ENCODE results near the gene RNF149.

The RNF149 gene

DNA sequence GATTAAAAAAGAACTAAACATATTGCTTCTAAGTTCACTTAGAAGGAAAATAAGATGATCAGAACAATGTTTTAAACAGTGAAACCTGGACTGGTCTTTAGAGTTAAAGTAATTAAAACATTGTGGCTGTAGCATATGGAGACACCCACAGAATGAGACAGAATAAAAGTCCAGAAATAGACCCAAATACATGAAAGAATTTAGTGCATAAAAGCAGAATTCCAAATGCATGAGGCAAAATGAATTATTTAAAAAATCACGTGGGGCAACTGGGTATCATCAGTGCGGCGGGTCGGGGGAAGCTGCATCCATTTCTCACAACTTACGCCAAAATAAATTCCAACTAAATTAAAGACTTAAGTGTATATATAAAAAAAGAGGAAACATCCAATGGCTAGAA lies 12.1 kb downstream of the RNF149 start:
- H3K4me1 Mint-ChIP-seq, result peaks cover 11 to 30% of the 10 kb centered on the region in 2 donors
- H3K4me3 Mint-ChIP-seq, result no peak overlapping the region
- no peak overlapping the region for H3K27ac Mint-ChIP-seq
- DNase-seq (no peak), ATAC-seq (replicated peaks) (no peak)
- no peaks in the 10 kb centered on the region for H3K27me3 Mint-ChIP-seq
- H3K36me3 Mint-ChIP-seq, result peaks cover 13 to 16% of the 10 kb centered on the region in 2 donors
- H3K9me3 Mint-ChIP-seq, result no peaks in the 10 kb centered on the region

DNA sequence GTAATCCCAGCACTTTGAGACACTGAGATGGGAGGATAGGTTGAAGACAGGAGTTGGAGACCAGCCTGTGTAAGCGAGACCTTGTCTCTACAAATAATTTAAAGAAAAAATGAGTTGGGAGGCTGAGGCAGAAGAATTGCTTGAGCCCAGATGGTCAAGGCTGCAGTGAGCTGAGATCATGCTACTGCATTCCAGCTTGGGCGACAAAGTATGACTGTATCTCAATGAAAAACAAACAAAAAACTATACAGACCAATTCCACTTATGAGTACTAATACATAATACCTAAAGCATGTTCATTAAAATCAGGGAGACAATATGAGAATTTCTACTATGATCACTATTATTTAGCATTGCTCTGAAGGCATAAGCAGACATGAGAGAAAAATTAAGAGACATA lies 12.6 kb downstream of the RNF149 start:
- H3K36me3 Mint-ChIP-seq, result peaks cover 13 to 16% of the 10 kb centered on the region in 2 donors
- H3K27me3 Mint-ChIP-seq, result no peaks in the 10 kb centered on the region
- ATAC-seq (replicated peaks) (no peak), DNase-seq (no peak)
- H3K27ac Mint-ChIP-seq, result no peak overlapping the region
- H3K9me3 Mint-ChIP-seq, result no peaks in the 10 kb centered on the region
- no peak overlapping the region for H3K4me3 Mint-ChIP-seq
- peaks cover 11 to 27% of the 10 kb centered on the region in 2 donors for H3K4me1 Mint-ChIP-seq

DNA sequence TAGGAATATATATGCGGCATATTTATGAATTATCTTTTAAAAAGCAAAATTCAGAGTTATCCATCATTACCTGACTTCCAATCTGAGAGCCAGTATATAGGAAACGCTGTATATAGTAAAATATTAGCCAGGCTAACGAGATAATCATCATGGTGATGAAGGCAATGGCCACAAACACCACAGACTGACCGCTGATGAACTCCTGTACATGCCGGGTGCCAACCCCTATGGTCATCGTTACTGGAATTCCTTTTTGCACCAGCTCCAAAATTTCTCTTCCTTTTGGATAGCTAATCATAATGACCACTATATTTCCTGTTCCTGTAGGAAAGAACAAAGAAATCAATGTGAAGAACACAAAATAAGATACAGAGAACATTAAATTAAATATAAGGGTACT lies 13.6 kb downstream of the RNF149 start:
- Mint-ChIP-seq H3K4me1 (peaks cover 8 to 20% of the 10 kb centered on the region in 2 donors), H3K9me3 (no peaks in the 10 kb centered on the region), H3K27me3 (no peaks in the 10 kb centered on the region), H3K4me3 (no peak overlapping the region), H3K36me3 (peaks cover 13 to 16% of the 10 kb centered on the region in 2 donors), H3K27ac (no peak overlapping the region)
- DNase-seq, result no peak
- no peak for ATAC-seq (replicated peaks)

DNA sequence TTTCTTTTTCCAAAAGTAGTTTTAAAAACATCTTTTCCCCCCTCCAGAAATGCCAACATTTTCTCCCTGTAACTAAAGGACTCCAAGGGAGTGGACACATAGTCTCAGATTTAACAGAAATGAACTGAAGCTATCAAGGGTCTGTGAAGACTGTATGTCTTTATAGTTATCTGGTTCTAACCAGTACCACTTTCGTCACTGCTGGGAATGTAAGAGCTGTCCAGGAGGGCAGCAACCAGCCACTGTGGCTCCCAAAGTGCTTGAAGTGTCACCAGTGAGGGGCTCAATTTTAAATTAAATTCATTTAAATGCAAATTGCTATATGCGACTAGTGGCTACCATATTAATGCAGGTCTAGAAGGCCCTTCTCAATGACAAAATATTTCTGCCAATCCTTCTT lies 15.0 kb downstream of the RNF149 start:
- Mint-ChIP-seq H3K9me3 (no peaks in the 10 kb centered on the region), H3K4me1 (peaks cover 2 to 8% of the 10 kb centered on the region in 2 donors), H3K36me3 (peaks cover 11 to 16% of the 10 kb centered on the region in 2 donors), H3K27ac (no peak overlapping the region), H3K4me3 (no peak overlapping the region), H3K27me3 (no peaks in the 10 kb centered on the region)
- ATAC-seq (replicated peaks) (no peak), DNase-seq (no peak)

DNA sequence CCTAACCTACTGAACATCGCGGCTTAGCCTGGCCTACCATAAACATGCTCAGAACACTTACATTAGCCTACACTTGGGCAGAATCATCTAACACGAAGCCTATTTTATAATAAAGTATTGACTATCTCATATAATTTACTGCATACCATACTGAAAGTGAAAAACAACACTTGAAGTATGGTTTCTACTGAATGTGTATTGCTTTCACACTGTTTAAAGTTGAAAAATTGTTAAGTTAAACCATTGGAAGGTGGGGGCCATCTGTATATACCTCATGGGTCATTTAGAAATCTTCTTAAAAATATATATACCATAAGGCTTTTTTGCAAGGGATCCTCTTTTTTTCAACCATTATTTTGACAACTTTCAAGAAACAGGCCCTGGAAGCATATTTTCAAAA lies 16.5 kb downstream of the RNF149 start:
- Mint-ChIP-seq H3K9me3 (no peaks in the 10 kb centered on the region), H3K4me1 (peaks cover 2 to 4% of the 10 kb centered on the region in 2 donors), H3K27ac (no peak overlapping the region), H3K36me3 (peaks cover 11% of the 10 kb centered on the region in 2 donors), H3K4me3 (no peak overlapping the region), H3K27me3 (no peaks in the 10 kb centered on the region)
- ATAC-seq (replicated peaks) (no peak), DNase-seq (no peak)

DNA sequence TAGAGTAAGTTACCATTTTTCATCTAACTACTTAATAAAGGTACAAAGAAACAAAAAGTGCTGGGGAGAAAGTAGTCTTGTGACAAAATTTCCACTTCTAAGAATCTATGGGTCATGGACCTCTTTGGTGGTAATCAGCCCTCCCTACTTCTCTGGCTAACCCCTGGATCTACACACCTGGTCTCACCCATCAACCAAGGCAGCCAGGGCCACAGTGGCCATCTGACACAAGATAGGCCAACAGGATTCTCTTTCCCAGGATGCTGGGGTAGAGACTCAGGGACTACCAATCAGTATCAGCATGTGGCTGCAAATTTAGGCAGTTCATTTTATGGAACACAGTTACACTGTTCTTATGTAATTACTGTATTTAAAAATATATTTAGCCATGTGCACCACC lies 17.8 kb downstream of the RNF149 start:
- Mint-ChIP-seq H3K4me1 (no peaks in the 10 kb centered on the region), H3K36me3 (peaks cover 4 to 10% of the 10 kb centered on the region in 2 donors), H3K27ac (no peak overlapping the region), H3K4me3 (no peak overlapping the region), H3K27me3 (no peaks in the 10 kb centered on the region), H3K9me3 (no peaks in the 10 kb centered on the region)
- ATAC-seq (replicated peaks) (no peak), DNase-seq (no peak)

DNA sequence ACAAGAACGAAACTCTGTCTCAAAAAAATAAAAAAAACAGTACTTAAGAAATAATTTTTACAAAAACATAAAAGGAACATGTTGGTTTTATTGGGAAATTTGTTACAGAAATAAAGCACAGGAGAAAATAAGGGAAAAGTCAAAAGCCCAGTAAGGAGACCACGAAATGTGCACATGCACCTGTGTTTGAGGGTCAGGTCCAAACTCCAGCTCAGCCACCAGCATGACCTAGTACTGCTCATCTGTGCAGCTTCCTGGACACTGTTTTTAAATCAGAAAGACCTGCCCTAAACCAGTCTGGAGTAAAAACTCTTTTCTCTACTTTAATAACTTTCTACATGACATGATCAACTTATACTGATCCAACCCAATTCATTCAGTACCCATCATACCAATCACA lies 21.2 kb downstream of the RNF149 start:
- H3K4me1 Mint-ChIP-seq, result no peaks in the 10 kb centered on the region
- peaks cover 9 to 13% of the 10 kb centered on the region in 2 donors for H3K36me3 Mint-ChIP-seq
- no peaks in the 10 kb centered on the region for H3K27me3 Mint-ChIP-seq
- H3K4me3 Mint-ChIP-seq, result no peak overlapping the region
- DNase-seq (no peak), ATAC-seq (replicated peaks) (no peak)
- no peak overlapping the region for H3K27ac Mint-ChIP-seq
- H3K9me3 Mint-ChIP-seq, result no peaks in the 10 kb centered on the region

- peaks cover 15 to 19% of the 10 kb centered on the region in 2 donors for H3K36me3 Mint-ChIP-seq
- no peak overlapping the region for H3K4me3 Mint-ChIP-seq
- no peak overlapping the region for H3K27ac Mint-ChIP-seq
- H3K4me1 Mint-ChIP-seq, result no peaks in the 10 kb centered on the region
- no peak for ATAC-seq (replicated peaks)
- no peak for DNase-seq
- no peaks in the 10 kb centered on the region for H3K9me3 Mint-ChIP-seq
- no peaks in the 10 kb centered on the region for H3K27me3 Mint-ChIP-seq
These were observed 21.8 kb downstream of the RNF149 start for GRCh38 chr2:101286684-101287083.

DNA sequence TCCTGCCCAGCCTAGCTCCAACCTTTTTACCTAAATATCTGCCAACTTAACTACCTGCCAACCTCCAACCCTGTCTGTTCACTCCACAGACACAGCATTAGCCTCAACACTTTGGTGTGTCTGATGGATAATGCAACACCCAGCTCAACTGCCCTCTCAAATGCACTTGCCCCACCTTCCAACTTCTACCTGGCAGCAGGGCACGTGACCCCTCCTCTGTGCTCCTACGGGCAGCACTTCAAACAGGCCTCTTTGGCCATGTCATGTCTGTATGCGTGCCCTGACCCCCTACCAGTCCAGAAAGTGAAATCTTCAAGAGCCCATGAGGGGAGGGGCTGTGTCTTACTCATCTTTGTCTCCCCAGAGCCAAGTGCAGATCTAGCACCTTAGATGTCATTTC lies 25.5 kb downstream of the RNF149 start:
- no peaks in the 10 kb centered on the region for H3K9me3 Mint-ChIP-seq

DNA sequence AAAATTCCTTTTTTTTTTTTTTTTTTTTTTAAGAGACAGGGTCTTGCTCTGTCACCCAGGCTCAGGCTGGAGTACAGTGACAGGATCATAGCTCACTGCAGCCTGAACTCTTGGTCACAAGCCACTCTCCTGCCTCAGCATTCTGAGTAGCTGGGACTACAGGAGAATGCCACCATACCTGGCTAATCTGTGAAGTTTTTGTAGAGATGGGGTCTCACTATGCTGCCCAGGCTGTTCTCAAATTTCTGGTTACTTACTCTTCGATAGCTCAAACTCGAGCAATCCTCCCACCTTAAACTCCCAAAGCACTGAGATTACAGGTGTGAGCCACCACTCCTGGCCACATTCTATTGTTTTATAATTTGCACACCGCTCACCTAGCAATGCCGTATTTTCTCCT lies 27.0 kb downstream of the RNF149 start:
- Mint-ChIP-seq H3K4me1 (no peaks in the 10 kb centered on the region), H3K4me3 (no peak overlapping the region), H3K36me3 (peaks cover 28 to 45% of the 10 kb centered on the region in 2 donors), H3K27me3 (no peaks in the 10 kb centered on the region), H3K9me3 (no peaks in the 10 kb centered on the region), H3K27ac (no peak overlapping the region)
- DNase-seq (no peak), ATAC-seq (replicated peaks) (no peak)

More for the DNA sequence above, 25.5 kb downstream of the RNF149 start:
- no peak for DNase-seq
- Mint-ChIP-seq H3K4me3 (no peak overlapping the region), H3K27ac (no peak overlapping the region), H3K36me3 (peaks cover 27 to 39% of the 10 kb centered on the region in 2 donors), H3K4me1 (no peaks in the 10 kb centered on the region), H3K27me3 (no peaks in the 10 kb centered on the region)
- no peak for ATAC-seq (replicated peaks)

- DNase-seq, result no peak
- Mint-ChIP-seq H3K9me3 (no peaks in the 10 kb centered on the region), H3K36me3 (peaks cover 31 to 48% of the 10 kb centered on the region in 2 donors), H3K4me3 (no peak overlapping the region), H3K27me3 (no peaks in the 10 kb centered on the region), H3K4me1 (no peaks in the 10 kb centered on the region), H3K27ac (no peak overlapping the region)
- ATAC-seq (replicated peaks), result no peak
These were observed 29.6 kb downstream of the RNF149 start for GRCh38 chr2:101278925-101279324.

DNA sequence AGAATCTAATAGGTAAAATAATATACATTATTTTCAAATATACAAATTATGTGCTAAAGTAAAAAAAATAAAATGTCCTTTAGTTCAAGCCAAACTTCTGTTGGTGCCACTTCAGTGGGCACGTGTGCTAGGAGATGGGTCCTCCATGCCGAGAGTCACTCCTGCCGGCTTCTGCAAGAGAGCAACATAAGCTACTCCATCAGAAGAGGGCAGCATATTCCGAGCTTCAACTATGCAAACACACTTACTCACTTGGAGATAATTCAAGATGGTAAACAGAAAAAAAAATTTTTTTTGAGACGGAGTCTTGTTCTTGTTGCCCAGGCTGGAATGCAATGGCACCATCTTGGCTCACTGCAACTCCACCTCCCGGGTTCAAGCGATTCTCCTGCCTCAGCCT lies 31.4 kb downstream of the RNF149 start:
- Mint-ChIP-seq H3K9me3 (no peaks in the 10 kb centered on the region), H3K4me1 (no peaks in the 10 kb centered on the region), H3K27ac (no peak overlapping the region), H3K36me3 (peaks cover 25 to 39% of the 10 kb centered on the region in 2 donors), H3K27me3 (no peaks in the 10 kb centered on the region), H3K4me3 (no peak overlapping the region)
- DNase-seq, result no peak
- no peak for ATAC-seq (replicated peaks)

DNA sequence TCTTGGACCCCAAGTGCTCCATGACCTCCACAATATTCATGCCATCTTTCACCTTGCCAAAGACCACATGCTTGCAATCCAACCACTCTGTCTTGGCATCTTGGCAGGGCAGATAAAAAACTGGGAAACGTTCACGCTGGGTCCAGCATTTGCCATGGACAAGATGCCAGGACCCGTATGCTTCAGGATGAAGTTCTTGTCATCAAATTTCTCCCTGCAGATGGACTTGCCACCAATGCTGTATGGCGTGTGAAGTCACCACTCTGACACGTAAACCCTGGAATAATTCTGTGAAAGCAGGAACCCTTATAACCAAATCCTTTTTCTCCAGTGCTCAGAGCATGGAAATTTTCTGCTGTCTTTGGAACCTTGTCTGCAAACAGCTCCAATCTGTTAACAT lies 34.4 kb downstream of the RNF149 start:
- H3K4me1 Mint-ChIP-seq, result no peaks in the 10 kb centered on the region

GRCh38 chr2:101273056-101273455 lies 35.4 kb downstream of the RNF149 start:
- peaks cover 21 to 26% of the 10 kb centered on the region in 2 donors for H3K36me3 Mint-ChIP-seq
- DNase-seq (no peak), ATAC-seq (replicated peaks) (no peak)
- no peak overlapping the region for H3K27ac Mint-ChIP-seq
- H3K4me3 Mint-ChIP-seq, result no peak overlapping the region
- H3K4me1 Mint-ChIP-seq, result peaks cover 3 to 4% of the 10 kb centered on the region in 2 donors
- no peaks in the 10 kb centered on the region for H3K27me3 Mint-ChIP-seq
- no peaks in the 10 kb centered on the region for H3K9me3 Mint-ChIP-seq

More for the DNA sequence above, 34.4 kb downstream of the RNF149 start:
- Mint-ChIP-seq H3K36me3 (peaks cover 19 to 29% of the 10 kb centered on the region in 2 donors), H3K9me3 (no peaks in the 10 kb centered on the region), H3K4me3 (no peak overlapping the region), H3K27me3 (no peaks in the 10 kb centered on the region), H3K27ac (no peak overlapping the region)
- ATAC-seq (replicated peaks) (no peak), DNase-seq (no peak)

GRCh38 chr2:101272045-101272784 lies 36.3 kb downstream of the RNF149 start:
- peak overlapping the region; percentile 14 for H3K27ac Mint-ChIP-seq
- no peaks in the 10 kb centered on the region for H3K9me3 Mint-ChIP-seq
- H3K27me3 Mint-ChIP-seq, result no peaks in the 10 kb centered on the region
- H3K4me1 Mint-ChIP-seq, result peaks cover 6 to 11% of the 10 kb centered on the region in 2 donors
- no peak for DNase-seq
- H3K4me3 Mint-ChIP-seq, result no peak overlapping the region
- H3K36me3 Mint-ChIP-seq, result peaks cover 16 to 26% of the 10 kb centered on the region in 2 donors
- ATAC-seq (replicated peaks), result peak; percentile 70 to 82
